ENCODE measurements around the gene EXOG.

The EXOG gene

DNA sequence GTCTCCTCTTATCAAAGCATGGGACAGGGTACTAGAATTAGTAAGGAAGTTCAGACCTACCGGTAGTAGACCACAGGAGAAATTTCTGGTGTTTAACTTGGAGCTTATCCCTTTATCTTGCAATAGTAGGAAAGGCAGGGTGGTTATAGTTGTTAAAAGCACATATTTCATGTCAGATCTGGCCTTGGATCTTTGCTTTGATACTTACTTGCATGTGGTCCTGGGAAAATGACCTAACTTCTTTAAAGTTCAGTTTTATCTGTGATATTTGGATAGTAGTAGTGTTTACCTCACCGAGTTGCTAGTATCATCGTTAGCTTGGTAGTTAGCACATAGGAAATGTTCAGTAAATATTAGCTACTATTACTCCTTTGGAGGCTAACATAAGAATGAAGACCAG is 15.4 kb downstream of the EXOG start:
- DNase-seq, result no peak

DNA sequence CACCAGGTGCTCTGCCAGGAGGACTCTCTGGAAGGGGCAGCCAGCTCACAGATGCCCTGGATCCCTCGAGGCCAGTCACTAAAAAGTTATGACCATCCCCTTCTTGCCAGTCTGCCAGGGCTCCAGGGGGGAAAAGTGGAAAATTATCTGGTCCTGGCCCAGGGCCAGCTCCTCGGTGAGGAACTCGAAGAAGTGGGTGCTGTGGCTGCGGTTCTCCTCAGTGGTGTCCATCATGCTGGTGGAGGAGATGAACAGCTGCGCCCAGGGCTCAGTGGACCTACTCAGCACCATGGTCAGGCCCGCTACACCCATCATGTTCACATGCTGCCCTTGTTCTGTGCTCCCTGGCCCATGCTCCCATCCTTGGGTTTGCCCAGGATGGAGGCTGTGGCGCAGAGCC is 19.2 kb downstream of the EXOG start:
- peak in 1 of 2 experiments; percentile 26 for DNase-seq

DNA sequence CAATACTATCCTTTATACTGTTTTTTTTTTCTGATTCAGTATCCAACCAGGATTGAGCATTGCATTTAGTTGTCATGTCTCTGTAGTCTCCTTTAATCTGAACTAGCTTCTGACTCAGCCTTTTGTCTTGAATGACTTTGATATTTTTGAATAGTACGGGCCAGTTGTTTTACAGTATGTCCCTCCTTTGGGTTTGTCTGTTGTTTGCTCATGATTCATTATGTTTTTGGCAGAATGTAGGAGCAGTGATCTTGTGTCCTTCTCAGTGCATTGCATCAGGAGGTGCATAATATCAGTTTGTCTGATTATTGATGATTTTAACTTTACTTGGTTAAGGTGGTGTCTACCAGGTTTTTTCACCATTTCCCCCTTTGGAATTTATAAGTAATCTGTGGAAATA is 20.5 kb downstream of the EXOG start:
- DNase-seq, result no peak

GRCh38 chr3:38519000-38519399 is 22.9 kb downstream of the EXOG start:
- DNase-seq, result no peak

DNA sequence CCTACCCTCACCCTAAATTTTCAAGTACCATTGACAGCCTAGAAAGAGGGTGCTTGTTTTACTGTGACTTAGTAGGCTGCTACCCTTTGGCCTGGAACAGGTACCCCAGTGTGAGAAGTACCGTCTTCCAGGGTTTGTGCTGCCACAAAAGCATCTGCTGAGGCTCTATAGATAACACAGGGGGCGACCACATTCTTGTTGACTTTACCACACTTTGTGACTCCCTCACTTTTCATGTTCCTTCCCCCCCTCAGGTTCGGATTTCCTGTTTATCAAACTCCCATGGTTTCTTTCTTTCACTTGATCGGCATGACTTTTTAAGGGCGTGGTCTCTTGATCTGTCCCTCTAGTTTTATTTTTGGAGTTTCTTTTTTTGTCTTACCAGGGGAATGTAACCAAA is 23.5 kb downstream of the EXOG start:
- DNase-seq, result no peak

DNA sequence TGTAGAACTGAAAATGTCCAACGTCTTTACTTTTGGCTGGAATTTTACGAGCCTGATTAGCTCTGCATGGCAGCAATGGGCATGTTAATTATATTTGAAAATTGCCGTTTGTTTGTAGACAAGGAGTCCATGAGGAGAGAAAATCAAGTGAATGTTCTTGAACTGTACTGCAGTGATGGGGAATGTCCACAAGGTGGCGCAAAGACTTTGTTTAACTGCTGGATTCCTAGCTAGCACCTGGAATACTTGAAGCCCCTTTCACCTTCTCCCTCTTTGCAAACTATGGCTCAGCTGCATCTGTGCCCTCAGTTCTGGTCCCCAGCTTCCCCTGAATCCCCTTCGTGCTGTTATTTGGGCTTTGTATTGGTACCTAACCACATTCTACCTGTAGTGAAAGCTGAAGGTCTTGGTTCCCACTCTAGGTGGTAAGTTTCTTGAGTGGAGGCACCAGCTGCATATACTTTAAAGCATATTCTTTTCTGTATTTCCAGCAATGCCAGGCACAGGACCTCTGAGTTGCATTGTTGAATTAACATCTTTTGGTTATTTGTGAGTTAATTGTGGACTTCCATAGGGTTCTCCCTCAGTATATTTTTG is 25.3 kb downstream of the EXOG start:
- DNase-seq, result peak in 1 of 2 experiments; percentile 57

DNA sequence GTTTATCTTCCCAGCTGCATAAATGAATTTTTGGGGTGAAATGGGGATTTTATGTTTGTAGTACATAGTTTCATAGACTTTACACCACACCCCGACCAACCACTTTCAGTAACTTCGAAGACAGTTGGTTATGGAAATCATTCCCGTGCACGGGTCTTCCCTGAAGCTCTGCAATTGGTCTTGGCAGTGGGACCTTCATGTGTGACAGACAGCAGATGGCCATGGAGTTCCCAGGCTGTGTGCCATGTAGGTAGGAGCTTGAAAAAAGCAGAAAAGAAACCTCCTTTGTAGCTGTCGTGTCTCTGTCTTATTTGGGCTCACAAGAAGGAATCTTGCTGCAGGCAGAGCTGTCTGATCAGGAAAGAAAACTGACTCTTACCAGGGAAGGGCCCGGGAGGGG is 25.9 kb downstream of the EXOG start:
- no peak for DNase-seq

DNA sequence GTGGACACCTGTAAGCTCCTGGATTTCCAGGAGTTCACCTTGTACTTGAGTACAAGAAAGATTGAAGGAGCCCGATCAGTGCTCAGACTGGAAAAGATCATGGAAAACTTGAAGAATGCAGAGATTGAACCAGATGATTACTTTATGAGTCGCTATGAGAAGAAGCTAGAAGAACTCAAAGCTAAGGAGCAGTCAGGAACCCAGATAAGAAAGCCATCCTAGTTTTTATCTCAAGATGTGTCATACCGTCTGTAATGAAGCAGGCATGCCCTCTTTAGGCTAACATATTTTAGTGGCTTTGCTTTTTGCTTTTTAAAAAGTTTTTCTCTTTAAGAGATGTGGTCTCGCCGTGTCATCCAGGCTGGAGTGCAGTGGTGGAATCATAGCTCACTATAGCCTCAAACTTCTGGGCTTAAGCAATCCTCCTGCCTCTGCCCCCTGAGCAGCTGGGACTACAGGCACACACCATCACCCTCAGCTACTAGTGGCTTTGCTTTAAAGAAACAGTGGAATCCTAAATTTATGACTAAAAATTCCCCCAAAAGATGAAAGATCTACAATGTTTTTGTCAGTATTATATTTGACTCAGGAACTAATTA is 28.1 kb downstream of the EXOG start:
- no peak for DNase-seq

DNA sequence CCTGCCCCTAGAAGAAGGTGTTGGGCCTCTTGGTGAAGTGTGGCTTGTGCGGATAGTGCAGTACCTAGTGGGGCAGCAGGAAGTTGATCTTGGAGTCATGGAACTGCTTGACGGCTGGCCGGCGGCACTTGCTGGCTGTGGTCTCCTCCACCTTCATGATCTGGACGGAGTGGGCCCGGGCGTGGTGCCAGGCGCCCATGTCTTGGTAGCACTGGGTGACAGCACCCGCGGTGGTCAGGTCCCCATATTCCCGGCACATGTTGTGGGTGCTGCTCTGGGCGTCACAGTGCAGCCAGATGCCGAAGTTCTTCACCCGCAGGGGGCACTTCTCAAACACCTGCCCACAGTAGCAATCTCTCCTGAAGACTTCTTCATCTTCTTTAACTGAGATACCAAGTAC is 30.7 kb downstream of the EXOG start:
- no peak for DNase-seq

GRCh38 chr3:38528457-38528856 is 32.3 kb downstream of the EXOG start:
- DNase-seq, result no peak

GRCh38 chr3:38532529-38532928 is 36.4 kb downstream of the EXOG start:
- no peak for DNase-seq

- DNase-seq, result no peak
These were observed 37.3 kb downstream of the EXOG start for GRCh38 chr3:38533285-38533976.

DNA sequence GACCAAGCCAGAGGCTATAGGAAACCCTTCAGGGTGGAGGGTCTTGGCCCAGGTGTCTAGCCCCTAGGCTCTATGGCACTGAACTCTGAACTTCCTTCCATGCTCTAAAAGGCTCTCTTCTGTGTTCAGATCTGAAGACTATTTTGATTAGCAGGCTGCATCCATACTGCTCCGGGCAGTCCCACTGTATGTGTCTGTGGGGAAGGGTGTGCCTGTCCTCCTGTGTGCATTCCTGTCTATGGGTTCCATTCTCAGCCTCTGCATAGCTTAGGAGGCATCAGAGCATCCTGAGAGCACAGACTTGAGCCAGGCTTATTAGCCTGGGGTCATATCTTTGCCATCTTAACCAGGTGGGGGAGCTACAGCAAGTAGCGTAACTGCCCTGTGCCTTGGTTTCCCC is 38.0 kb downstream of the EXOG start:
- no peak for DNase-seq

DNA sequence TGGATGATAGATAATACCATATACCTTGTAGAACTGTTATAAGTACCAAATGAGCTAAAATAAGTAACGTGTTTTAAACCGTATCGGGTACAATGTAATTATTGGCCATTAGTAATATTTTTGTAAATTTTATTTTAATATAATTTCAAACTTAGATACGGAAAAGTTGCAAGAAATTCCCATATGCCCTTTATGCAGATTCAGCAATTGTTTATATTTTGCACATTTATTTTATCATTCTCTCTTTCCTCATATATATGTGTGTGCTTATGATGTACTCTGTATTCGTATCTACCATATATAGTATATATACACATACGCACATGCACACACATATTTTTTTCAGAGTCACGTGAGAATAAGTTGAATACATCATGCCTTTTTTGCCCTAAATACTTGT is 38.5 kb downstream of the EXOG start:
- DNase-seq, result no peak

DNA sequence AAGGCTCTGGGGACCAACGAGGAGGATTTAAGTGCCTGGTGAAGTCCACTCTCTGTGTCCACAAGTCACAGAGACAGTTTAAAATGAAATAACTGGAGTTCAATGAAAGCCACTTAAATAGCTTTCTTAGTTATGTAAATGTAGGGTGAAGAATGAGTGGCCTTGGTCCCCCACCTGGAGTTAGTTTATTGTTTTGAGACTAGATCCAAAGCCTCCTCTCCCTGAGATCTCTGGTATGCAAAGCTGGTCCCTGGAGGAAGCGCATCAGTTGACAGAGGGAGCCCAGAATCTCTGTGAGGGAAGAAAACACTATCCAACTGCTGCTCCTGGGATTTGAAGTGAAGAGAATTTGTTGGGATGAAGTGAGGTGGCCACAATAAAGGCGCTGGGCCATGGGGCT is 40.5 kb downstream of the EXOG start:
- DNase-seq, result no peak

DNA sequence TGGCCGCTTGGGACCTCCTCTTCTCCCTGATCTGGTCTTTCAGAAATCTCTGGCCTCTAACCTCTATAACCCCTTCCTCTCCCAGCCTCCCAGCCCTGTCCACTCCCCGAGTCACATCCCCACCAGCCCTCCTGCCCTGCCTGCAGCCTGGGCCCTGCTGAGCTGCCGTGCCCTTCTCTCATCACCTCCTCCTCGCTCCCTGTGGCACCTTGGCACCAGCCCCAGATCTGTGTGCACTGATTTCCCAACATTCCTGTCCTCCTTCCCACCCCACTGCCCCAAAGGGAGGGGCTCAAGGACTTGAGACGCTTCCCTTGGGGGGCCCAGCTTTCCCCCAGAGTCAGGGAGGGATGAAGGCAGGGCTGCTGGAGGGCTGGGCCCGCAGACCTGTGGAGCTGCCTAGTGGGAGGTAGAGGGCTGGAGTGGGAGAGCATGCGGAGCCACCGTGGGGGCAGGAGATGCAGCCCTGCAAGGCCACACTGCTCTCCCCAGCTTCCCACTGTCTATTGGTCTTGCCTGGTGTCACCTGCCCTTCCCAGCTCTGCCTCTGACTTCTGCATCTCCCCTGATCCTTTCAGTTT is 42.7 kb downstream of the EXOG start:
- DNase-seq, result no peak

- no peak for DNase-seq
These were observed 45.7 kb downstream of the EXOG start for GRCh38 chr3:38541806-38542205.

DNA sequence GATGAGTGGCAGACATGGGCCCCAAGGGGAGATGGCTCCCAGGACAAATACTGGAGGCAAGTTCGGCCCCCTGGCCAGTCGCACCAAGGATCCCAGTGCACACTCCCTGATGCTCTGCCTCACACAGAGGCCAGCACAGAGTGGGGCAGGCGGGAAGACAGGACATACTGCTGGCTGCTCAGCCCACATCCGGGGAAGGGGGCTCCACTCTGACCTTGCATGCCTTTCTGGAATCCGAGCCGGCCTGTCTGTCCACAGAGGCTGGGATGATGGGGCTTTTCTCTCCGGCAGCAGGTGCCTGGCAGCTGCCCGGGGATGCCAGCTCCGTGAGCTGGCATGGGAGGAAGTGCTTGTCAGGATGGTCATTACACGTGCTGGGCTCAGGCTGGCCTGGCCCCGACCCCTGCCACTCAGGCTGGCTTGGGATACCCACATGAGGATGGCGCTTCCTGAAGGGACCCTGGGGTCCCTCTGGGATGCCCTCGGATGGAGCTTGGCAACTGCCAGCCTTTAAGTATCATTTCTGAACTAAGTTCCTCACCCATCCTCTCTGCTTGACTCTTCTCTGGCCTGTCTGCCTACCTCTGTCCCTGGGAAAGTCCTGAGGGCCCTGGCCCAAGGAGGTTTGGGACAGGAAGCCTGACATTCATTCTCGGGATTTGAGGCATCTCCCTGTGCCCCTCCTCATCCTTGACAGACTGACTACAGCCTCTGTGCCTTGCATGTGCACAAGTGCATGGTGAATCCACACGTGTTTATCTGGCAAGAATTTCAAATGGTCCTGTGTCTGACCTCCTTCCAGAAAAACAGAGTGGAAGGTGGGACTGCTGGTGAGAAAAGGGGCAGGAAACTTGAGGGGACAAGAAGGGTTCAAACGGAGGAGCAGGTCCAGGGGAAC is 46.5 kb downstream of the EXOG start:
- DNase-seq, result no peak

DNA sequence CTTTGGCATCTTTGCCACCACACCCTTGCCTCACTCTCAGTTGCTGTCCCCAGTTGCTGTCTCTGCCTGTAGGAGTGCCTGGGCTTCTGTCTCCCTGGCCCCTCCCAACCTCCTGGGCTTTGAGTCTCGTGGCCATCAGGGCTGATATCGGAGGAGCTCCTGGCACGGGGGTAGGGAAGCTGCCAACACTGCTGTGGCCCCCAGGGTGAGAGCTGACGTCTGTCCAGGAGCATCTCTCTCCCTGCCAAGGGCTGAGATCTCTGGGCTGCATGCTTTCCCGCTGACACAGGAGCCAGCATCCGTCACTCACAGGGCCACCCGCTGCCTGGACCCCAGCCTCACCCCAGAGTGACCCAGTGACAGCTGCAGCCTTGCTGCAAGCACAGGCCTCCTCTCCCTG is 47.4 kb downstream of the EXOG start:
- DNase-seq, result peak in 1 of 2 experiments; percentile 2

DNA sequence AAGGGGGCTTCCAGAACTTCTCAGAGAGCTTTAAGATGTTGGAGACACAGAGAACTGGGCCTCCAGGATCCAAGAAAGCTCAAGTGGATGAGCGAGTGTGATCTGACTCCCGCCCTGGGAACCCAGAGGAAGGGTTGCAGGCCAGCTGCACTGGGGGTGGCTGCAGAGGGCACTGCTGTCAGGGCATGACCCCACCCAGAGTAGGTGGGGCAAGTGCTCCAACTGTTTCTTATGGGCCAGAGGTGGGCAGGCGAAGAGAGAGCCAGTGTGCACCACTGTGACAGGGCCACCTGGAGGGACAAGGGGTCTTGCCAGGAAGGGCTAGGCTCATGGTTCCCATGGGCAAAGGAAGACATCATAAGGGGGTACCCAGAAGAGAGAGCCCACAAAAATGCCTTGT is 48.8 kb downstream of the EXOG start:
- DNase-seq, result no peak

DNA sequence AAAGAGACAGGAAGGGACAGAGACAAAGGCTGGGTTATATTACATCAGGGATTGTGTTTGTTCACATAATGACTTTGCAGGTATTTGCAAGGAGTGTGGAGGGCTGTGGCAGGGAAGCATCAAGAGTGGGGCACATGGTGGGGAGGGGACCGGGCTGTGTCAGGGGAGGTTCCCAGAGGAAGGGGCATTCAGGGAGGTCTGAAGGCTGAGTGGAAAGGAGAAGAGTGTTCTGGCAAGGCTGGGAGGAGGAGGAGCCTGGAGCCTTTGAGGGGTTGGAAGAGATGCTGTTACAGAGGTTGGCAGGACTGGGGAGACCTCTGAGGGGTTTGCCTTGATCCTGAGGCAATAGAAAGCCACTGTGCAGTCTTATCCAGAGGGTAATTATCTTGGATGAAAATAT is 49.4 kb downstream of the EXOG start:
- DNase-seq, result no peak

- DNase-seq, result no peak
These were observed 49.8 kb downstream of the EXOG start for GRCh38 chr3:38545983-38546382.

Measured in NCI-H446 (cell line).